HepG2 (cell line): ENCODE results near the gene C2orf42. TPM values are rescaled to one million over a fixed set of nuclear protein-coding genes. Genes with fewer than 3 reads are reported as not detected.

ENCODE experiments used
- AKAP8 ChIP-seq: sonication (generic); formaldehyde crosslinking; IDR thresholded peaks from 2 replicates; pipeline ENCODE4 v1.5.1; 2020; ENCODE audit warnings: mild to moderate bottlenecking, missing genetic modification reagents
- HNRNPUL1 ChIP-seq: fragments of 200-400 bp; formaldehyde crosslinking; IDR thresholded peaks from 2 replicates; pipeline ENCODE4 v1.6.1; 2017; ENCODE audit warnings: low read depth, mild to moderate bottlenecking, low read length, moderate library complexity
- IKZF5 ChIP-seq: IDR thresholded peaks from 2 replicates; pipeline ENCODE4 v1.6.1; 2018; ENCODE audit warnings: missing genetic modification reagents, mild to moderate bottlenecking, missing compliant biosample characterization
- KMT2B ChIP-seq: IDR thresholded peaks from 2 replicates; pipeline ENCODE4 v1.6.1; 2016; ENCODE audit warnings: missing genetic modification reagents, missing compliant biosample characterization
- NCOA5 ChIP-seq: sonication (generic); formaldehyde crosslinking; IDR thresholded peaks from 2 replicates; pipeline ENCODE4 v1.4.0; 2020; ENCODE audit warnings: missing genetic modification reagents
- PTBP1 ChIP-seq: fragments of 200-400 bp; formaldehyde crosslinking; IDR thresholded peaks from 2 replicates; pipeline ENCODE4 v1.6.1; 2018; ENCODE audit warnings: low read length, low read depth; ENCODE audit not compliant: poor library complexity, severe bottlenecking
- SMAD1 ChIP-seq: sonication (generic); formaldehyde crosslinking; IDR thresholded peaks from 2 replicates; pipeline ENCODE4 v1.4.0; 2020; ENCODE audit warnings: missing genetic modification reagents, low read depth, mild to moderate bottlenecking, borderline replicate concordance
- SRY ChIP-seq: sonication (generic); formaldehyde crosslinking; IDR thresholded peaks from 2 replicates; pipeline ENCODE4 v1.8.0; 2022; ENCODE audit warnings: mild to moderate bottlenecking, missing genetic modification reagents
- YEATS2 ChIP-seq: sonication (generic); formaldehyde crosslinking; IDR thresholded peaks from 2 replicates; pipeline ENCODE4 v1.4.0; 2020; ENCODE audit warnings: missing genetic modification reagents, borderline replicate concordance
- ZBTB46 ChIP-seq: sonication (generic); formaldehyde crosslinking; IDR thresholded peaks from 2 replicates; pipeline ENCODE4 v1.4.0; 2020; ENCODE audit warnings: mild to moderate bottlenecking, missing genetic modification reagents, borderline replicate concordance
- ZFAT ChIP-seq: sonication (generic); formaldehyde crosslinking; conservative IDR thresholded peaks from 2 replicates; pipeline ENCODE4 v1.8.1; 2023; ENCODE audit warnings: missing genetic modification reagents, inconsistent platforms
- ZMYM4 ChIP-seq: sonication (generic); formaldehyde crosslinking; IDR thresholded peaks from 2 replicates; pipeline ENCODE4 v1.8.1; 2023; ENCODE audit warnings: mild to moderate bottlenecking, missing genetic modification reagents
- ZNF563 ChIP-seq: sonication (generic); formaldehyde crosslinking; IDR thresholded peaks from 2 replicates; pipeline ENCODE4 v1.8.0; 2022; ENCODE audit warnings: mild to moderate bottlenecking, moderate library complexity, missing genetic modification reagents
- ZNF644 ChIP-seq: IDR thresholded peaks from 2 replicates; pipeline ENCODE4 v1.6.1; 2016; ENCODE audit warnings: low read depth
- ZNF879 ChIP-seq: sonication (generic); formaldehyde crosslinking; IDR thresholded peaks from 2 replicates; pipeline ENCODE4 v1.8.1; 2023; ENCODE audit warnings: missing genetic modification reagents
- polyA plus RNA-seq, 8 experiments: library from polyadenylated mRNA; depleted of rRNA in 3 of 8; stranded (reverse) in 7 of 8; unstranded in 1 of 8; fragments of >200 nt; fragmentation: Illumina TruSeq in 4 of 8; extraction: Trizol in 4 of 8; gene quantifications; 2 replicates each; pipeline versions ENCODE4 v1.2.1 to v1.2.3, GENCODE V29; 2011 to 2016; ENCODE audit warnings: low read depth in 4 of 8, missing spikeins in 1 of 8, mixed read lengths in 1 of 8; ENCODE audit not compliant: insufficient read depth in 1 of 8
- total RNA-seq, 5 experiments: library from RNA; depleted of rRNA; stranded (reverse); fragments of >200 nt; fragmentation: Illumina TruSeq; extraction: Trizol; gene quantifications; 2 replicates each; pipeline ENCODE4 v1.2.3, GENCODE V29; 2016; ENCODE audit warnings: low read depth in 1 of 5
- TF ChIP-seq, protein P1 (sequence below), 2 experiments: sonication (generic) in 1 of 2; formaldehyde crosslinking in 1 of 2; IDR thresholded peaks; 2 replicates each; pipeline versions ENCODE4 v1.4.0 to v1.6.1; 2016 to 2020; ENCODE audit warnings: borderline replicate concordance in 1 of 2, low read depth in 1 of 2, mild to moderate bottlenecking in 1 of 2, missing genetic modification reagents in 1 of 2
- TF ChIP-seq, protein P2 (sequence below): sonication (generic); formaldehyde crosslinking; IDR thresholded peaks from 2 replicates; pipeline ENCODE4 v1.8.1; 2023; ENCODE audit warnings: missing genetic modification reagents, inconsistent platforms, borderline replicate concordance
- TF ChIP-seq, protein P3 (sequence below): IDR thresholded peaks from 2 replicates; pipeline ENCODE4 v1.6.1; 2012; ENCODE audit warnings: low read depth, low read length, improper control_type of control experiment

Gene C2orf42
- total and polyA plus RNA-seq, 2 of the 13 experiments (the other 11 are each of a cell fraction or from before 2014, with no cell fraction given): 9.3 to 9.9 TPM

DNA sequence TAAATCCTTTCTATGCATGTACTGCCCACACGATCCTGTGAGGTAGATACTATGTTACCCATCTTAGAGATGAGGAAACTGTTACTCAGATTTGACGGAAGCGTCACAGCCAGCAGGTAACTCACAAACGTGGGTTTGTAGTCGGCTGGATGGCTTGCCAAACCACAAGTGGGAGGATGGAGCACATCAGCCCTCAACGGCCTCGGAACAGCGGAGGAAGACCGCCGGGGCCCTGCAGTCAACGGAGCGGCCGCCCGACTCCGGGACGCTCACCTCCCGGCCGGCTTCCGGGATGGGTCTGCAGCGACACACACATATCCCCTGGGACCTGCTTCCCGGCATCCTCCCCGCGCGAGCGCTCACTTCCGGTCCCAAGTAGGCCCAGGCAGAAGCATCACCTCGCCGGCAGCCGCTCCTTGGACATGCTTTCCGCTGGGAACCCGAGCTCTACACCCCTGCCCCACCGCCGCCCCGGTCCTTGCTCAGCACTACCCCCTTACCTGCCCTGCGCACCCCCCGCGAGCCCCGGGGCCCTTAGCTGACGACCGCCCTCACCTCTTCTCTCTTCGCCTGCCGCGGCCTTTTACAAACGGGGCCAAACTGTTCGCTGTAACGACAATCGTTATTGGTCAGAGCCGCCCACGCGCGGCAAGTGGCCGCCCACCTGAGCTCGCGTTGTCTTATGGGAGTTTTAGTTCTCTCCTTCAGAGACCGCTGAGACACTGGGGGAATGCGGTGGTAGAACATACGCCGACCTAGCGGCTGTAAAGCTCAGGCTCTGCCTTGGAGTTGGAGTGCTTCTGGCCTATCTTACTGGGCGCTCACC lies at the start of gene C2orf42 (continued):
- TF ChIP-seq, protein P1, sequence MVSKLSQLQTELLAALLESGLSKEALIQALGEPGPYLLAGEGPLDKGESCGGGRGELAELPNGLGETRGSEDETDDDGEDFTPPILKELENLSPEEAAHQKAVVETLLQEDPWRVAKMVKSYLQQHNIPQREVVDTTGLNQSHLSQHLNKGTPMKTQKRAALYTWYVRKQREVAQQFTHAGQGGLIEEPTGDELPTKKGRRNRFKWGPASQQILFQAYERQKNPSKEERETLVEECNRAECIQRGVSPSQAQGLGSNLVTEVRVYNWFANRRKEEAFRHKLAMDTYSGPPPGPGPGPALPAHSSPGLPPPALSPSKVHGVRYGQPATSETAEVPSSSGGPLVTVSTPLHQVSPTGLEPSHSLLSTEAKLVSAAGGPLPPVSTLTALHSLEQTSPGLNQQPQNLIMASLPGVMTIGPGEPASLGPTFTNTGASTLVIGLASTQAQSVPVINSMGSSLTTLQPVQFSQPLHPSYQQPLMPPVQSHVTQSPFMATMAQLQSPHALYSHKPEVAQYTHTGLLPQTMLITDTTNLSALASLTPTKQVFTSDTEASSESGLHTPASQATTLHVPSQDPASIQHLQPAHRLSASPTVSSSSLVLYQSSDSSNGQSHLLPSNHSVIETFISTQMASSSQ (IDR thresholded peaks at IDR 0.05; ENCODE audit: low read depth): no peak
- TF ChIP-seq, protein P1 (CRISPR knock-in tag; IDR thresholded peaks at IDR 0.05; ENCODE audit: borderline replicate concordance): peak; percentile 78
- TF ChIP-seq YEATS2 (CRISPR knock-in tag) (peak; percentile 91), PTBP1 (peak; percentile 97), KMT2B (CRISPR knock-in tag) (peak; percentile 93), AKAP8 (CRISPR knock-in tag) (no peak), ZNF563 (CRISPR knock-in tag) (peak; percentile 90), HNRNPUL1 (peak; percentile 46; the same call in 1 of the 2 replicates), SMAD1 (CRISPR knock-in tag) (peak; percentile 52; the same call in 1 of the 2 replicates), ZBTB46 (CRISPR knock-in tag) (0 out of 2 replicates have a peak, but pooled peaks have one; percentile 34), NCOA5 (no peak), ZMYM4 (CRISPR knock-in tag) (peak; percentile 84), ZNF644 (CRISPR knock-in tag) (0 out of 2 replicates have a peak, but pooled peaks have one; percentile 19), SRY (CRISPR knock-in tag) (no peak; the same call in 1 of the 2 replicates), IKZF5 (CRISPR knock-in tag) (peak; percentile 71; the same call in 1 of the 2 replicates), ZNF879 (no peak), ZFAT (CRISPR knock-in tag) (no peak)
- TF ChIP-seq, protein P2, sequence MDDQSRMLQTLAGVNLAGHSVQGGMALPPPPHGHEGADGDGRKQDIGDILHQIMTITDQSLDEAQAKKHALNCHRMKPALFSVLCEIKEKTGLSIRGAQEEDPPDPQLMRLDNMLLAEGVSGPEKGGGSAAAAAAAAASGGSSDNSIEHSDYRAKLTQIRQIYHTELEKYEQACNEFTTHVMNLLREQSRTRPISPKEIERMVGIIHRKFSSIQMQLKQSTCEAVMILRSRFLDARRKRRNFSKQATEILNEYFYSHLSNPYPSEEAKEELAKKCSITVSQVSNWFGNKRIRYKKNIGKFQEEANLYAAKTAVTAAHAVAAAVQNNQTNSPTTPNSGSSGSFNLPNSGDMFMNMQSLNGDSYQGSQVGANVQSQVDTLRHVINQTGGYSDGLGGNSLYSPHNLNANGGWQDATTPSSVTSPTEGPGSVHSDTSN: 0 out of 2 replicates have a peak, but pooled peaks have one; percentile 18
- TF ChIP-seq, protein P3, sequence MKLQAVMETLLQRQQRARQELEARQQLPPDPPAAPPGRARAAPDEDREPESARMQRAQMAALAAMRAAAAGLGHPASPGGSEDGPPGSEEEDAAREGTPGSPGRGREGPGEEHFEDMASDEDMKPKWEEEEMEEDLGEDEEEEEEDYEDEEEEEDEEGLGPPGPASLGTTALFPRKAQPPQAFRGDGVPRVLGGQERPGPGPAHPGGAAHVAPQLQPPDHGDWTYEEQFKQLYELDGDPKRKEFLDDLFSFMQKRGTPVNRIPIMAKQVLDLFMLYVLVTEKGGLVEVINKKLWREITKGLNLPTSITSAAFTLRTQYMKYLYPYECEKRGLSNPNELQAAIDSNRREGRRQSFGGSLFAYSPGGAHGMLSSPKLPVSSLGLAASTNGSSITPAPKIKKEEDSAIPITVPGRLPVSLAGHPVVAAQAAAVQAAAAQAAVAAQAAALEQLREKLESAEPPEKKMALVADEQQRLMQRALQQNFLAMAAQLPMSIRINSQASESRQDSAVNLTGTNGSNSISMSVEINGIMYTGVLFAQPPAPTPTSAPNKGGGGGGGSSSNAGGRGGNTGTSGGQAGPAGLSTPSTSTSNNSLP: no peak
